GM23248 (cell line): ENCODE measurements around the gene MED17. TPM values are rescaled to one million over a fixed set of nuclear protein-coding genes. Genes with fewer than 3 reads are reported as not detected.

Experiments
- DNase-seq: peaks from one replicate; pipeline ENCODE4 v3.0.0-alpha.2; 2015
- H2AFZ ChIP-seq: fragments of 200-600 bp; sonication (generic); 2 replicates; pipeline ENCODE4 v1.6.1; 2016; ENCODE audit warnings: antibody characterized with exemption
- H3F3A ChIP-seq: fragments of 200-600 bp; sonication (generic); 2 replicates; pipeline ENCODE4 v1.6.1; 2016; ENCODE audit warnings: mild to moderate bottlenecking, antibody characterized with exemption, mixed run types; ENCODE audit not compliant: insufficient read depth
- H3K27ac ChIP-seq: fragments of 200-600 bp; sonication (generic); 2 replicates; pipeline ENCODE4 v1.5.1; 2016; ENCODE audit warnings: mild to moderate bottlenecking
- H3K27me3 ChIP-seq: fragments of 200-600 bp; sonication (generic); replicated peaks from 2 replicates; pipeline ENCODE4 v1.6.1; 2016; ENCODE audit warnings: mild to moderate bottlenecking; ENCODE audit not compliant: insufficient read depth
- H3K36me3 ChIP-seq: fragments of 200-600 bp; sonication (generic); 2 replicates; pipeline ENCODE4 v1.6.1; 2016; ENCODE audit warnings: low read depth, mild to moderate bottlenecking
- H3K4me1 ChIP-seq: fragments of 200-600 bp; sonication (generic); 2 replicates; pipeline ENCODE4 v1.6.1; 2016; ENCODE audit warnings: mild to moderate bottlenecking; ENCODE audit not compliant: insufficient read depth
- H3K4me2 ChIP-seq: fragments of 200-600 bp; sonication (generic); one replicate; pipeline ENCODE4 v1.6.1; 2016; ENCODE audit warnings: mild to moderate bottlenecking; ENCODE audit not compliant: unreplicated experiment
- H3K4me3 ChIP-seq: fragments of 200-600 bp; sonication (generic); 2 replicates; pipeline ENCODE4 v1.5.1; 2016; ENCODE audit warnings: mild to moderate bottlenecking
- H3K79me2 ChIP-seq: fragments of 200-600 bp; sonication (generic); 2 replicates; pipeline ENCODE4 v1.6.1; 2016; ENCODE audit warnings: mild to moderate bottlenecking; ENCODE audit not compliant: insufficient read depth
- H3K9ac ChIP-seq: fragments of 200-600 bp; sonication (generic); 2 replicates; pipeline ENCODE4 v1.6.1; 2016; ENCODE audit warnings: mild to moderate bottlenecking
- H3K9me2 ChIP-seq: fragments of 200-600 bp; sonication (generic); 2 replicates; pipeline ENCODE4 v1.6.1; 2016; ENCODE audit warnings: mixed run types, mild to moderate bottlenecking, moderate library complexity; ENCODE audit not compliant: insufficient read depth
- H3K9me3 ChIP-seq: fragments of 200-600 bp; sonication (generic); one replicate; pipeline ENCODE4 v1.6.1; 2017; ENCODE audit warnings: low read depth
- H4K20me1 ChIP-seq: fragments of 200-600 bp; sonication (generic); 2 replicates; pipeline ENCODE4 v1.6.0; 2016; ENCODE audit not compliant: insufficient read depth
- EZH2 ChIP-seq: fragments of 200-600 bp; sonication (generic); IDR thresholded peaks from 2 replicates; pipeline ENCODE4 v1.6.1; 2018; ENCODE audit warnings: antibody characterized with exemption, mild to moderate bottlenecking; ENCODE audit not compliant: insufficient read depth, poor library complexity, severe bottlenecking
- EZH2phosphoT487 ChIP-seq: fragments of 200-600 bp; sonication (generic); IDR thresholded peaks from 2 replicates; pipeline ENCODE4 v1.6.1; 2018; ENCODE audit warnings: antibody characterized with exemption, moderate library complexity, mild to moderate bottlenecking, low read depth; ENCODE audit not compliant: insufficient read depth
- WGBS, 2 experiments: methylation state at CpG; one replicate each; pipeline ENCODE4 v1.1.6; 2015 to 2017; ENCODE audit warnings: low lambda C conversion rate in 2 of 2, low coverage in 1 of 2; ENCODE audit errors: missing lambda C conversion rate in 2 of 2; 5-methylcytosine and 5-hydroxymethylcytosine counted together
- in situ Hi-C: fragments of 300-500 bp; cut with MboI; formaldehyde crosslinking; loops from 2 replicates; pipeline ENCODE4 v1.15.0; 2020
- polyA plus RNA-seq: library from polyadenylated mRNA; unstranded; fragments of >200 nt; fragmentation: Nextera tagmentation; extraction: Ambion mirVana; gene quantifications from 2 replicates; pipeline ENCODE4 v1.2.1, GENCODE V29; 2016
- total RNA-seq: library from RNA; depleted of rRNA; stranded (reverse); fragments of >200 nt; shearing (Covaris generic); gene quantifications from 2 replicates; pipeline ENCODE4 v1.2.3, GENCODE V29; 2014

The MED17 gene
- total and polyA plus RNA-seq, 2 experiments from 2014 or later, result 22.2 to 22.4 TPM

- Histone ChIP-seq H4K20me1 (no peaks in the 10 kb centered on the region), H3K79me2 (no peaks in the 10 kb centered on the region), H3K4me3 (no peak overlapping the region), H3F3A (peaks cover 4% of the 10 kb centered on the region; the same call in 1 of the 2 replicates), H2AFZ (no peak overlapping the region), H3K9ac (no peak overlapping the region), H3K27ac (no peak overlapping the region), H3K4me1 (peaks cover 3% of the 10 kb centered on the region; the same call in 1 of the 2 replicates), H3K27me3 (no peaks in the 10 kb centered on the region), H3K9me3 (no peaks in the 10 kb centered on the region), H3K36me3 (no peaks in the 10 kb centered on the region), H3K4me2 (no peak overlapping the region), H3K9me2 (no peaks in the 10 kb centered on the region)
- no peak for DNase-seq
- WGBS, 2 experiments, result 68 to 76% methylated on average over 2 of the region's 2 CpGs
- in situ Hi-C loops, result no loop called here
- TF ChIP-seq EZH2 (no peak), EZH2phosphoT487 (no peak)
Measured at GRCh38 chr11:93841446-93841845, 57.4 kb downstream of the MED17 start.

DNA sequence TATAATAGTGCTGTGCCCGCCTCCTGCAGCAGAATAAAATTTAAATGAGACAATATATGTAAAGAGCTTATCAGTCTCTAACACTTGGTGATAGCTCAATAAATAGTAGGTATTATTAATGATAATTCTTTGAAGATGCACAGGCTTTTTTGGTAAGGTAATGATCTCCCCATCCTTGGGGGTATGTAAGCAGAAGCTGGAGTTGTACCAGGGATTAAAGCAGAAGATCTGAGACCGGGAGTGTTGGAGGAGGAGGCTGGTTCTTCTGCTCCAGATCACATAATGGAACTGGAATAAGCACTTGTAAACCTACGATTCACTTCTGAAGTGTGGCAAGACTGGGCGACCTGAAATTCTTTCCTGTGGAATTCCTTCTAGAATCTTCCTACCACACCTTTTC lies 58.0 kb downstream of the MED17 start:
- DNase-seq, result no peak
- no peak overlapping the region for H3K27ac ChIP-seq
- H3K9ac ChIP-seq, result no peak overlapping the region
- no peak overlapping the region for H3K4me2 ChIP-seq
- H3K9me3 ChIP-seq, result no peaks in the 10 kb centered on the region
- H3F3A ChIP-seq, result peaks cover 4% of the 10 kb centered on the region; the same call in 1 of the 2 replicates
- no peaks in the 10 kb centered on the region for H3K9me2 ChIP-seq
- no peaks in the 10 kb centered on the region for H3K36me3 ChIP-seq
- WGBS, 2 experiments, result 74 to 77% methylated on average over 4 of the region's 4 CpGs
- TF ChIP-seq EZH2phosphoT487, result no peak
- peaks cover 3% of the 10 kb centered on the region; the same call in 1 of the 2 replicates for H3K4me1 ChIP-seq
- no peaks in the 10 kb centered on the region for H4K20me1 ChIP-seq
- no peak overlapping the region for H3K4me3 ChIP-seq
- in situ Hi-C loops, result no loop called here
- H2AFZ ChIP-seq, result no peak overlapping the region
- no peaks in the 10 kb centered on the region for H3K27me3 ChIP-seq
- H3K79me2 ChIP-seq, result no peaks in the 10 kb centered on the region

GRCh38 chr11:93842461-93842860 lies 58.4 kb downstream of the MED17 start:
- Histone ChIP-seq H3K9ac (no peak overlapping the region), H3K4me2 (no peak overlapping the region), H3K9me3 (no peaks in the 10 kb centered on the region), H3K9me2 (no peaks in the 10 kb centered on the region), H3K4me1 (peaks cover 3% of the 10 kb centered on the region; the same call in 1 of the 2 replicates), H3K79me2 (no peaks in the 10 kb centered on the region), H3K36me3 (no peaks in the 10 kb centered on the region), H3K27ac (no peak overlapping the region), H2AFZ (no peak overlapping the region), H4K20me1 (no peaks in the 10 kb centered on the region), H3K27me3 (no peaks in the 10 kb centered on the region), H3K4me3 (no peak overlapping the region), H3F3A (peaks cover 4% of the 10 kb centered on the region; the same call in 1 of the 2 replicates)
- in situ Hi-C loops, result no loop called here
- TF ChIP-seq EZH2phosphoT487 (no peak), EZH2 (no peak)
- 52% methylated on average over 6 of the region's 6 CpGs for WGBS, 2 experiments
- peak; percentile 86 for DNase-seq

DNA sequence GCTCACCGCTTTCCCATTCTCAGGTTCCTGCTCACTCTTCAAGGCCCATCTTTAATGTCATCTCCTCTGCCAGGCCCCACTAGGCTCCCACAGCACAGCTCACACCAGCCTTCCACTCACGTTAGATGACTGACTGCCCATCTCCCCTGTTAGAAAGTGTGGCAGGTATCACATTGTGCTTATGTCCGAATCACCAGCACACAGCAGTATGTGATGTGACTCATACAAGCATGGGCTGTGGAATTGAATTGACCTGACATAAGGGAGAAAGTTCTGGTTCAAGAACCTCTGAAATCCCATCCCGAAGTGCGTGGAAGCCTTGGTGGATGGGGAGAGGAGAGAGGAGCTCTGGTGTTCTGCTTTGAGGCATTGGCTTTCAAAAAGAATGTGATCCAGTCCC lies 59.8 kb downstream of the MED17 start:
- Histone ChIP-seq H3K79me2 (no peaks in the 10 kb centered on the region), H3F3A (peaks cover 4% of the 10 kb centered on the region; the same call in 1 of the 2 replicates), H3K4me2 (no peak overlapping the region), H3K9me2 (no peaks in the 10 kb centered on the region), H3K36me3 (no peaks in the 10 kb centered on the region), H3K9ac (no peak overlapping the region), H3K4me3 (no peak overlapping the region), H3K9me3 (no peaks in the 10 kb centered on the region), H3K27me3 (no peaks in the 10 kb centered on the region), H3K27ac (no peak overlapping the region), H2AFZ (no peak overlapping the region), H3K4me1 (peaks cover 3% of the 10 kb centered on the region; the same call in 1 of the 2 replicates), H4K20me1 (no peaks in the 10 kb centered on the region)
- TF ChIP-seq EZH2phosphoT487 (no peak), EZH2 (no peak)
- 92 to 94% methylated on average over 5 of the region's 5 CpGs for WGBS, 2 experiments
- DNase-seq, result no peak
- in situ Hi-C loops, result no loop called here

DNA sequence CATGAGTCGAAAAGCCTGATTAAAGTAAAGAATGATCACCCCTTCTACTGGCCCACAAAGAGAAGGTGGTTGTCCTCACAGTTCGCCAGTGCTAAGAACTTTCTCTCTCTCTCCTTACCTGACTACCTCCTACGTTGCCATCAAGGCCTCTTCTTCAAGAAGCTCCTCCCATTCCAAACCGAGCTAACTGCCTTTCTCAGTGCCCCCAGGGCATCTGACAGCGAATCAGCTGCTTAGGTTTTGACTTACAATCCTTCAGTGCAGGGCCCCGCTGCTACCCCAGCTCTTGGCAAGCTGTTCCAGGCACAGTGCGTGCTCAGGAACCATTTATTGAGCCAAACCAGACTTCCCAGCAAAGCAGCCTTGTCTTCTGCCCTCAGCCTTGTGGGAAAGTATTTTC lies 60.5 kb downstream of the MED17 start:
- Histone ChIP-seq H3K27me3 (no peaks in the 10 kb centered on the region), H3K9ac (no peak overlapping the region), H3K79me2 (no peaks in the 10 kb centered on the region), H4K20me1 (no peaks in the 10 kb centered on the region), H3K4me2 (no peak overlapping the region), H3K36me3 (no peaks in the 10 kb centered on the region), H3K4me1 (peaks cover 3% of the 10 kb centered on the region; the same call in 1 of the 2 replicates), H3K9me2 (no peaks in the 10 kb centered on the region), H3K27ac (no peak overlapping the region), H3K9me3 (no peaks in the 10 kb centered on the region), H2AFZ (no peak overlapping the region), H3F3A (peaks cover 4% of the 10 kb centered on the region; the same call in 1 of the 2 replicates), H3K4me3 (no peak overlapping the region)
- WGBS, 2 experiments, result 73 to 75% methylated on average over 7 of the region's 7 CpGs
- DNase-seq, result no peak
- TF ChIP-seq EZH2 (no peak), EZH2phosphoT487 (no peak)
- in situ Hi-C loops, result no loop called here
